WTC11 (cell line): ENCODE data around the gene MGRN1. TPM values are rescaled to one million over a fixed set of nuclear protein-coding genes. Genes with fewer than 3 reads are reported as not detected.

Experiments
- ATAC-seq: fragments of 200-7000 bp; cut with Tn5 transposase; 2 replicates; pipeline ENCODE4 v1.10.0; 2021; ENCODE audit warnings: mild to moderate bottlenecking, moderate library complexity
- CTCF ChIA-PET: fragments of 300-600 bp; sonication (Branson Sonifier 250); formaldehyde crosslinking; loops from one replicate; lab custom pipeline; 2021; ENCODE audit warnings: antibody characterized with exemption; lab: Charles Lee
- POLR2A ChIA-PET: fragments of 350-600 bp; sonication (Branson Sonifier 250); formaldehyde crosslinking; loops from one replicate; lab custom pipeline; 2021; ENCODE audit warnings: antibody characterized with exemption; lab: Charles Lee
- DNase-seq: peaks from one replicate; pipeline ENCODE4 v3.0.0; 2021; ENCODE audit warnings: low spot score
- H3K27ac Mint-ChIP-seq: 2 replicates; pipeline ENCODE4 v1.8.0; 2021; ENCODE audit warnings: mixed read lengths
- H3K27me3 Mint-ChIP-seq: 2 replicates; pipeline ENCODE4 v1.8.0; 2021; ENCODE audit warnings: low read depth, mild to moderate bottlenecking, moderate library complexity, mixed read lengths
- H3K36me3 Mint-ChIP-seq: 2 replicates; pipeline ENCODE4 v1.8.0; 2021; ENCODE audit warnings: mixed read lengths
- H3K4me1 Mint-ChIP-seq: 2 replicates; pipeline ENCODE4 v1.8.0; 2022; ENCODE audit warnings: mixed read lengths
- H3K4me3 Mint-ChIP-seq: 2 replicates; pipeline ENCODE4 v1.8.0; 2021; ENCODE audit warnings: mild to moderate bottlenecking, moderate library complexity, mixed read lengths
- H3K9me3 Mint-ChIP-seq: 2 replicates; pipeline ENCODE4 v1.8.0; 2021; ENCODE audit warnings: mixed read lengths
- CREM ChIP-seq: sonication (generic); formaldehyde crosslinking; IDR thresholded peaks from 2 replicates; pipeline ENCODE4 v1.8.1; 2022; ENCODE audit warnings: mild to moderate bottlenecking, missing genetic modification reagents, moderate library complexity
- ESRRA ChIP-seq: sonication (generic); formaldehyde crosslinking; IDR thresholded peaks from 2 replicates; pipeline ENCODE4 v1.8.1; 2022; ENCODE audit warnings: mild to moderate bottlenecking, missing genetic modification reagents, borderline replicate concordance
- HMGA2 ChIP-seq: fragments of 250-450 bp; sonication (Bioruptor Pico); IDR thresholded peaks from 2 replicates; pipeline ENCODE4 v1.4.0; 2021; ENCODE audit warnings: mild to moderate bottlenecking, moderate library complexity
- IRF1 ChIP-seq: sonication (generic); formaldehyde crosslinking; IDR thresholded peaks from 2 replicates; pipeline ENCODE4 v1.8.0; 2023; ENCODE audit warnings: missing genetic modification reagents
- JAZF1 ChIP-seq: fragments of 250-450 bp; sonication (Bioruptor Pico); IDR thresholded peaks from 2 replicates; pipeline ENCODE4 v1.9.0; 2021; ENCODE audit warnings: moderate library complexity, mild to moderate bottlenecking, inconsistent platforms
- JUN ChIP-seq: sonication (generic); formaldehyde crosslinking; IDR thresholded peaks from 2 replicates; pipeline ENCODE4 v1.8.0; 2023; ENCODE audit warnings: mild to moderate bottlenecking, missing genetic modification reagents
- KAT7 ChIP-seq: sonication (generic); formaldehyde crosslinking; IDR thresholded peaks from 2 replicates; pipeline ENCODE4 v1.8.1; 2023; ENCODE audit warnings: missing genetic modification reagents, mild to moderate bottlenecking, borderline replicate concordance
- MXD4 ChIP-seq: fragments of 250-450 bp; sonication (Bioruptor Pico); IDR thresholded peaks from 2 replicates; pipeline ENCODE4 v1.8.0; 2021; ENCODE audit warnings: mild to moderate bottlenecking, moderate library complexity, borderline replicate concordance
- NR1H2 ChIP-seq: sonication (generic); formaldehyde crosslinking; IDR thresholded peaks from 2 replicates; pipeline ENCODE4 v1.9.0; 2021; ENCODE audit warnings: mild to moderate bottlenecking, moderate library complexity, missing genetic modification reagents
- NR2C2 ChIP-seq: sonication (generic); formaldehyde crosslinking; IDR thresholded peaks from 2 replicates; pipeline ENCODE4 v1.8.0; 2022; ENCODE audit warnings: mild to moderate bottlenecking, missing genetic modification reagents
- RORB ChIP-seq: fragments of 250-450 bp; sonication (Bioruptor Pico); IDR thresholded peaks from 2 replicates; pipeline ENCODE4 v1.9.0; 2021; ENCODE audit warnings: mild to moderate bottlenecking
- SMAD3 ChIP-seq: sonication (generic); formaldehyde crosslinking; IDR thresholded peaks from 2 replicates; pipeline ENCODE4 v1.8.0; 2022; ENCODE audit warnings: missing genetic modification reagents, mild to moderate bottlenecking, borderline replicate concordance
- SP1 ChIP-seq: sonication (generic); formaldehyde crosslinking; conservative IDR thresholded peaks from 2 replicates; pipeline ENCODE4 v1.8.1; 2022; ENCODE audit warnings: missing genetic modification reagents
- TEAD4 ChIP-seq: sonication (generic); formaldehyde crosslinking; IDR thresholded peaks from 2 replicates; pipeline ENCODE4 v1.8.0; 2022; ENCODE audit warnings: mild to moderate bottlenecking, missing genetic modification reagents
- ZNF232 ChIP-seq: sonication (generic); formaldehyde crosslinking; IDR thresholded peaks from 2 replicates; pipeline ENCODE4 v1.8.0; 2022; ENCODE audit warnings: mild to moderate bottlenecking, missing genetic modification reagents
- ZNF263 ChIP-seq: sonication (generic); formaldehyde crosslinking; IDR thresholded peaks from 2 replicates; pipeline ENCODE4 v1.8.1; 2022; ENCODE audit warnings: low read depth, mild to moderate bottlenecking, moderate library complexity, missing genetic modification reagents
- ZNF416 ChIP-seq: fragments of 250-450 bp; sonication (Bioruptor Pico); IDR thresholded peaks from 2 replicates; pipeline ENCODE4 v1.9.0; 2021; ENCODE audit warnings: mild to moderate bottlenecking, inconsistent platforms
- total RNA-seq: library from RNA; stranded (reverse); gene quantifications from 3 replicates; pipeline ENCODE4 v1.2.3, GENCODE V29; 2021
- TF ChIP-seq, protein P1 (sequence below): sonication (generic); formaldehyde crosslinking; IDR thresholded peaks from 2 replicates; pipeline ENCODE4 v1.8.0; 2022; ENCODE audit warnings: mild to moderate bottlenecking, missing genetic modification reagents
- TF ChIP-seq, protein P2 (sequence below): fragments of 250-450 bp; sonication (Bioruptor Pico); IDR thresholded peaks from 2 replicates; pipeline ENCODE4 v1.9.0; 2021; ENCODE audit warnings: moderate library complexity, mild to moderate bottlenecking, inconsistent platforms, borderline replicate concordance
- TF ChIP-seq, protein P3 (sequence below): sonication (generic); formaldehyde crosslinking; IDR thresholded peaks from 2 replicates; pipeline ENCODE4 v1.8.1; 2023; ENCODE audit warnings: mild to moderate bottlenecking, missing genetic modification reagents, borderline replicate concordance

MGRN1 gene
- total RNA-seq, 1 experiment from 2014 or later, result 88.8 TPM

- TF ChIP-seq IRF1, result no peak
- no peak for TF ChIP-seq ZNF263 (CRISPR knock-in tag)
- no peak for TF ChIP-seq ZNF416 (CRISPR knock-in tag)
- TF ChIP-seq, protein P1, sequence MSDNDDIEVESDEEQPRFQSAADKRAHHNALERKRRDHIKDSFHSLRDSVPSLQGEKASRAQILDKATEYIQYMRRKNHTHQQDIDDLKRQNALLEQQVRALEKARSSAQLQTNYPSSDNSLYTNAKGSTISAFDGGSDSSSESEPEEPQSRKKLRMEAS, result no peak
- TF ChIP-seq, protein P2, sequence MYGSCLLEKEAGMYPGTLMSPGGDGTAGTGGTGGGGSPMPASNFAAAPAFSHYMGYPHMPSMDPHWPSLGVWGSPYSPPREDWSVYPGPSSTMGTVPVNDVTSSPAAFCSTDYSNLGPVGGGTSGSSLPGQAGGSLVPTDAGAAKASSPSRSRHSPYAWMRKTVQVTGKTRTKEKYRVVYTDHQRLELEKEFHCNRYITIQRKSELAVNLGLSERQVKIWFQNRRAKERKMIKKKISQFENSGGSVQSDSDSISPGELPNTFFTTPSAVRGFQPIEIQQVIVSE, result no peak
- TF ChIP-seq CREM (CRISPR knock-in tag), result no peak
- TF ChIP-seq SP1, result no peak
Measured at GRCh38 chr16:4588386-4588785, 36.2 kb upstream of the MGRN1 start (continued).

- Mint-ChIP-seq H3K4me1 (peaks cover 26% of the 10 kb centered on the region), H3K36me3 (peaks cover 5% of the 10 kb centered on the region), H3K27me3 (peaks cover 7% of the 10 kb centered on the region), H3K9me3 (peaks cover 14% of the 10 kb centered on the region), H3K27ac (no peak overlapping the region), H3K4me3 (no peak overlapping the region)
- ChIA-PET CTCF (no interaction called here), POLR2A (no interaction called here)
- DNase-seq, result no peak
- ATAC-seq, result no peak
- TF ChIP-seq JUN (CRISPR knock-in tag) (no peak), SMAD3 (CRISPR knock-in tag) (no peak)
- TF ChIP-seq, protein P3, sequence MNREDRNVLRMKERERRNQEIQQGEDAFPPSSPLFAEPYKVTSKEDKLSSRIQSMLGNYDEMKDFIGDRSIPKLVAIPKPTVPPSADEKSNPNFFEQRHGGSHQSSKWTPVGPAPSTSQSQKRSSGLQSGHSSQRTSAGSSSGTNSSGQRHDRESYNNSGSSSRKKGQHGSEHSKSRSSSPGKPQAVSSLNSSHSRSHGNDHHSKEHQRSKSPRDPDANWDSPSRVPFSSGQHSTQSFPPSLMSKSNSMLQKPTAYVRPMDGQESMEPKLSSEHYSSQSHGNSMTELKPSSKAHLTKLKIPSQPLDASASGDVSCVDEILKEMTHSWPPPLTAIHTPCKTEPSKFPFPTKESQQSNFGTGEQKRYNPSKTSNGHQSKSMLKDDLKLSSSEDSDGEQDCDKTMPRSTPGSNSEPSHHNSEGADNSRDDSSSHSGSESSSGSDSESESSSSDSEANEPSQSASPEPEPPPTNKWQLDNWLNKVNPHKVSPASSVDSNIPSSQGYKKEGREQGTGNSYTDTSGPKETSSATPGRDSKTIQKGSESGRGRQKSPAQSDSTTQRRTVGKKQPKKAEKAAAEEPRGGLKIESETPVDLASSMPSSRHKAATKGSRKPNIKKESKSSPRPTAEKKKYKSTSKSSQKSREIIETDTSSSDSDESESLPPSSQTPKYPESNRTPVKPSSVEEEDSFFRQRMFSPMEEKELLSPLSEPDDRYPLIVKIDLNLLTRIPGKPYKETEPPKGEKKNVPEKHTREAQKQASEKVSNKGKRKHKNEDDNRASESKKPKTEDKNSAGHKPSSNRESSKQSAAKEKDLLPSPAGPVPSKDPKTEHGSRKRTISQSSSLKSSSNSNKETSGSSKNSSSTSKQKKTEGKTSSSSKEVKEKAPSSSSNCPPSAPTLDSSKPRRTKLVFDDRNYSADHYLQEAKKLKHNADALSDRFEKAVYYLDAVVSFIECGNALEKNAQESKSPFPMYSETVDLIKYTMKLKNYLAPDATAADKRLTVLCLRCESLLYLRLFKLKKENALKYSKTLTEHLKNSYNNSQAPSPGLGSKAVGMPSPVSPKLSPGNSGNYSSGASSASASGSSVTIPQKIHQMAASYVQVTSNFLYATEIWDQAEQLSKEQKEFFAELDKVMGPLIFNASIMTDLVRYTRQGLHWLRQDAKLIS (CRISPR knock-in tag), result no peak
- TF ChIP-seq, all 79 proteins: peak for 0
Measured at GRCh38 chr16:4588961-4589360, 35.7 kb upstream of the MGRN1 start.

- DNase-seq (no peak), ATAC-seq (no peak)
- H3K36me3 Mint-ChIP-seq, result peaks cover 5% of the 10 kb centered on the region
- TF ChIP-seq NR2C2 (no peak), MXD4 (no peak), TEAD4 (CRISPR knock-in tag) (no peak), ZNF232 (CRISPR knock-in tag) (no peak), SP1 (no peak), KAT7 (CRISPR knock-in tag) (no peak), IRF1 (no peak), NR1H2 (no peak), SMAD3 (CRISPR knock-in tag) (no peak), HMGA2 (CRISPR knock-in tag) (no peak), RORB (CRISPR knock-in tag) (no peak), JAZF1 (CRISPR knock-in tag) (no peak), ESRRA (CRISPR knock-in tag) (no peak)
- TF ChIP-seq, protein P3 (CRISPR knock-in tag), result no peak
- POLR2A ChIA-PET, result no interaction called here
- peaks cover 7% of the 10 kb centered on the region for H3K27me3 Mint-ChIP-seq
- H3K9me3 Mint-ChIP-seq, result peaks cover 14% of the 10 kb centered on the region
- 0 out of 2 replicates have a peak overlapping the region, but pooled peaks have one; percentile 34 for H3K27ac Mint-ChIP-seq
- no peak overlapping the region for H3K4me3 Mint-ChIP-seq
- CTCF ChIA-PET, result interaction anchor here (0.7 to 3.6 kb wide), 7 partner anchors 16 to 85 kb away, joined by 4 to 14 read pairs (median 5); partner anchors contain the start of gene MGRN1
- peaks cover 23% of the 10 kb centered on the region for H3K4me1 Mint-ChIP-seq
Measured at GRCh38 chr16:4591191-4591590, 33.4 kb upstream of the MGRN1 start.
